ENCODE results near the gene C1orf210. TPM values are rescaled to one million over a fixed set of nuclear protein-coding genes. Genes with fewer than 3 reads are reported as not detected.

C1orf210 gene
- total and polyA plus RNA-seq, 2 of the 4 experiments (the other 2 are of a cell fraction) = not detected

- Histone ChIP-seq H3K9ac (ENCODE audit: low read depth, low read length) (no peak overlapping the region), H2AFZ (replicated peaks; ENCODE audit: low read length, poor library complexity) (peak overlapping the region; percentile 69), H3K27me3 (ENCODE audit: control insufficient read depth, insufficient read depth, low read length) (no peaks in the 10 kb centered on the region), H3K9me3 (ENCODE audit: control insufficient read depth, insufficient read depth, low read length) (no peaks in the 10 kb centered on the region), H4K8ac (ENCODE audit: low read depth in 2 of 2, low read length in 2 of 2) (no peak overlapping the region), H3K14ac (replicated peaks; ENCODE audit: low read depth, low read length) (no peak overlapping the region), H2BK20ac (ENCODE audit: low read depth, low read length) (no peak overlapping the region), H2BK5ac (ENCODE audit: low read depth, low read length, poor library complexity, severe bottlenecking) (no peak overlapping the region), H3K18ac (ENCODE audit: low read depth, low read length) (no peak overlapping the region), H3K4me2 (ENCODE audit: low read depth, low read length) (no peak overlapping the region), H3K56ac (ENCODE audit: extremely low read depth, insufficient read depth, low read length) (no peak overlapping the region), H3K36me3 (ENCODE audit: control insufficient read depth, insufficient read depth, low read length) (no peaks in the 10 kb centered on the region), H2BK120ac (ENCODE audit: low read depth, low read length) (no peak overlapping the region), H3K4me3 (ENCODE audit: insufficient read depth, low read depth, low read length) (no peak overlapping the region), H4K5ac (ENCODE audit: low read depth, low read length) (no peak overlapping the region), H2AK9ac (replicated peaks; ENCODE audit: low read depth, low read length, poor library complexity) (peak overlapping the region; percentile 1), H4K91ac (ENCODE audit: insufficient read depth, low read depth, low read length) (no peak overlapping the region), H3K27ac (ENCODE audit: insufficient read depth, low read length) (no peak overlapping the region), H3K79me1 (ENCODE audit: low read depth in 1 of 2, low read length in 2 of 2) (no peaks in the 10 kb centered on the region), H3K23ac (ENCODE audit: low read depth, low read length) (no peak overlapping the region), H3K4me1 (ENCODE audit: control insufficient read depth, insufficient read depth, low read length) (peaks cover 5% of the 10 kb centered on the region), H3K4ac (ENCODE audit: low read depth, low read length) (no peak overlapping the region), H4K20me1 (ENCODE audit: insufficient read depth, low read length) (no peaks in the 10 kb centered on the region), H2AK5ac (ENCODE audit: low read depth, low read length) (no peak overlapping the region), H3K9me1 (ENCODE audit: insufficient read depth, low read length) (peaks cover 3% of the 10 kb centered on the region; the same call in 1 of the 2 replicates), H2BK15ac (ENCODE audit: low read depth, low read length) (no peak overlapping the region)
- 73% methylated on average over 12 of the region's 15 CpGs; no CpG with 5 or more reads in 1 of the 2 experiments for WGBS, 2 experiments (ENCODE audit: extremely low coverage in 2 of 2, insufficient read length in 1 of 2)
- ChIA-PET CTCF (no interaction called here), POLR2A (ENCODE audit: unreplicated experiment) (no interaction called here)
- dilution Hi-C loops (cut with HindIII; ENCODE audit: low sequenced_read_pairs, unreplicated experiment) = no loop called here
- ATAC-seq (ENCODE audit: low read depth) (peak; percentile 37; the same call in 1 of the 2 replicates), DNase-seq (peak; percentile 49)
- no peak for TF ChIP-seq FOS (IDR thresholded peaks at IDR 0.05; ENCODE audit: low read depth, low read length)
- TF ChIP-seq ELK1 (IDR thresholded peaks at IDR 0.05; ENCODE audit: borderline replicate concordance, low read depth, low read length) = no peak
- TF ChIP-seq MAZ (IDR thresholded peaks at IDR 0.05; ENCODE audit: borderline replicate concordance, low read depth, low read length) = no peak
- TF ChIP-seq POLR2A (IDR thresholded peaks at IDR 0.05; ENCODE audit: low read depth, low read length) = no peak
- TF ChIP-seq MXI1 (IDR thresholded peaks at IDR 0.05; ENCODE audit: borderline replicate concordance, low read depth, low read length) = no peak
- no peak for TF ChIP-seq CHD1 (IDR thresholded peaks at IDR 0.05; ENCODE audit: low read depth, low read length)
- TF ChIP-seq BHLHE40 (IDR thresholded peaks at IDR 0.05; ENCODE audit: low read depth, low read length) = no peak
- TF ChIP-seq NFE2L2 (IDR thresholded peaks at IDR 0.05; ENCODE audit: low read depth, low read length) = no peak
- no peak for TF ChIP-seq CTCF (conservative IDR thresholded peaks at IDR 0.05; ENCODE audit: low read depth, low read length)
- no peak for TF ChIP-seq RCOR1 (IDR thresholded peaks at IDR 0.05; ENCODE audit: insufficient replicate concordance, low read length)
- TF ChIP-seq CEBPB (IDR thresholded peaks at IDR 0.05; ENCODE audit: low read depth, low read length) = no peak
- TF ChIP-seq USF2 (IDR thresholded peaks at IDR 0.05; ENCODE audit: low read depth, low read length) = no peak
- no peak for TF ChIP-seq RFX5 (IDR thresholded peaks at IDR 0.05; ENCODE audit: low read depth, low read length)
- in situ Hi-C loops (cut with MboI; ENCODE audit: low sequenced_read_pairs) = no loop called here
- no TSS peak for BruUV-seq (replicated peaks)
- intact Hi-C loops (cut with micrococcal nuclease) = no loop called here
Measured at GRCh38 chr1:43317817-43318471, 32.6 kb upstream of the C1orf210 start.
